GM19468 (cell line): ENCODE measurements around the gene PGAP3.
"Not testable (repeated sequence)": the region's sequence is repeated elsewhere in the genome, so short reads cannot be mapped to it uniquely, and the experiment has no call there.

Source experiments
- ATAC-seq: cut with Tn5 transposase; IDR thresholded peaks from one replicate; pipeline ENCODE4 v1.9.1; 2021; ENCODE audit warnings: mild to moderate bottlenecking, moderate library complexity, moderate number of reproducible peaks; ENCODE audit not compliant: unreplicated experiment; ENCODE audit errors: extremely low read depth

The PGAP3 gene

DNA sequence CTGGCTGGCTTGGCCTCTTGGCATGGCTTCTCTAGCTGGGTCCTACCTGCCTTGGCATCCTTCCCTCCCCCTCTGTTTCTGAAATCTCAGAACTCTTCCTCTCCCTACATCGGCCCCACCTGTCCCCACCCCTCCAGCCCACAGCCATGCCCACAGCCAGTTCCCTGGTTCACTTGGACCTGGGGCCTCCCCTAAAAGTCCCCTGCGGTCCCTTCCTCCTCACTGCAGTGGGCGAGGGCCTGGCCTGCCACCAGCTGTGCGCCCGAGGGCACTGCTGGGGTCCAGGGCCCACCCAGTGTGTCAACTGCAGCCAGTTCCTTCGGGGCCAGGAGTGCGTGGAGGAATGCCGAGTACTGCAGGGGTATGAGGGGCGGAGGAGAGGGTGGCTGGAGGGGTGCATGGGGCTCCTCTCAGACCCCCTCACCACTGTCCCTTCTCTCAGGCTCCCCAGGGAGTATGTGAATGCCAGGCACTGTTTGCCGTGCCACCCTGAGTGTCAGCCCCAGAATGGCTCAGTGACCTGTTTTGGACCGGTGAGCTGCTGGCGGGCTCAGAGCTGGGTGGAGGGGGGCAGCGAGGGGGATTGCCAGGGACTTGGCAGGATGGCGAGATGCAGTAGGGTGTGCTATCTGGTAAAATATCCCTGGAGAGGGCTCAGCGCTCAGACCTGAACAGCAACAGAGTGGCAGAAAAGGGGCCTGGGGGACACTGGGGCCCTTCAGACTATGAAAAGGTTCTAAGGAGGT, 28.4 kb upstream of the PGAP3 start:
- ATAC-seq: no peak

- no peak for ATAC-seq
Observed at GRCh38 chr17:39715375-39716072, 27.7 kb upstream of the PGAP3 start.

GRCh38 chr17:39714234-39714633, 26.4 kb upstream of the PGAP3 start:
- no peak for ATAC-seq

GRCh38 chr17:39711851-39712250, 24.0 kb upstream of the PGAP3 start:
- no peak for ATAC-seq

DNA sequence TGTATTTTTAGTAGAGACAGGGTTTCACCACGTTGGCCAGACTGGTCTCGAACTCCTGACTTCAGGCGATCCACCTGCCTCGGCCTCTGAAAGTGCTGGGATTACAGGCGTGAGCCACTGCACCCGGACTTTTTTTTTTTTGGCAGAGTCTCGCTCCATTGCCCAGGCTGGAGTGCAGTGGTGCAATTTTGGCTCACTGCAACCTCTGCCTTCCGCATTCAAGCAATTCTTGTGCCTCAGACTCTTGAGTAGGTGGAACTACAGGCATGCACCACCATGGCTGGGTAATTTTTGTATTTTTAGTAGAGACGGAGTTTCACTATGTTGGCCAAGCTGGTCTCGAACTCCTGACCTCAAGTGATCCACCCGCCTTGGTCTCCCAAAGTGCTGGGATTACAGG, 23.2 kb upstream of the PGAP3 start:
- ATAC-seq: not testable (repeated sequence)

GRCh38 chr17:39709998-39710964, 22.4 kb upstream of the PGAP3 start:
- no peak for ATAC-seq

- no peak for ATAC-seq
Observed at GRCh38 chr17:39709319-39709997, 21.6 kb upstream of the PGAP3 start.

GRCh38 chr17:39706921-39707337, 19.1 kb upstream of the PGAP3 start:
- no peak for ATAC-seq

DNA sequence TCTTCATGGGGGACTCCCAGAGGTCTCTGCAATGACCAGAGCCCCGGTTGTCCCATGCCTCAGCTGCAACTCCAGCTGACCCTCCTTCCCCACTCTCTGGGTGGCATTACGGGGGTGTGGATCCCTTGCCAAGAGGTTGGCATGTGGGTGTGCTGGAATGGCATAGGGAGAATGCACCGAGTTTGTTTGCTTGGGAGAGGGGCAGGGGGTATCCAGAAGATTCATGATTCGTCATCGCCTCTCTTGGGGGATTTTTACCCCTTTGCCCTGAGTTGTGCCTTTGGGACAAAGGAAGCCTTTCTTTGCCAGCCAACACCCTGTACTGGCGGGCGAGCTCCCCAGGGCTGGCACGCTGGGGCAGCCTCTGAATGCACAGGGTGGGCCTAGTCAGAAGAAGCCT, 18.5 kb upstream of the PGAP3 start:
- ATAC-seq: no peak

DNA sequence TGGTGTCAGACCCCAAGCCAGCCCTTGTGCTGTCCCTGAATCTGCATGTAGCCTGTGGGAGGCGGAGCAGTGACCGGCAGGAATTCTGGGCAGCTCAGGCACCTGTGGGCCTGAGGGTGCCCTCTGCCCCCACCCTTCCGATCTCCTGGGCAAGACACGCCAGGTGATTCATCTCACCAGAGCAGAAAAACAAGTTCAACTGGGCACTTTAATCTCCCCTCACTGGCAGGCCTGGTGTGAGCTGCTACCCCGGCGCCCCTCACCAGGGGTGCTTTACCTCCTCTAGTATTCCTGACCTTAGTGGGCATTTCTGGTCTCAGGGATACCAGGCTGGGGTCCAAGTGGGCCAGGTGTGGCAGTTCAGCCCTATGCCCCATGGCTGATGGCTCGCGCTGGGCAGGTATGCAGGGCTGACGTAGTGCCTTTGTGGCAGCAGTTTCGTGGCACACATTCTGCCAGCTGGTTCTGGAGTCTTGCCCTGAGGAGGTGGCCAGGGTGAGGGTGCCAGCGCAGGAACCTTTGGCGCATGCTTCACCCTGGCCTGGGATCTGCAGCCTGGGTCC, 18.0 kb upstream of the PGAP3 start:
- no peak for ATAC-seq

- no peak for ATAC-seq
Observed at GRCh38 chr17:39704821-39705551, 17.1 kb upstream of the PGAP3 start.

GRCh38 chr17:39703913-39704312, 16.1 kb upstream of the PGAP3 start:
- no peak for ATAC-seq

DNA sequence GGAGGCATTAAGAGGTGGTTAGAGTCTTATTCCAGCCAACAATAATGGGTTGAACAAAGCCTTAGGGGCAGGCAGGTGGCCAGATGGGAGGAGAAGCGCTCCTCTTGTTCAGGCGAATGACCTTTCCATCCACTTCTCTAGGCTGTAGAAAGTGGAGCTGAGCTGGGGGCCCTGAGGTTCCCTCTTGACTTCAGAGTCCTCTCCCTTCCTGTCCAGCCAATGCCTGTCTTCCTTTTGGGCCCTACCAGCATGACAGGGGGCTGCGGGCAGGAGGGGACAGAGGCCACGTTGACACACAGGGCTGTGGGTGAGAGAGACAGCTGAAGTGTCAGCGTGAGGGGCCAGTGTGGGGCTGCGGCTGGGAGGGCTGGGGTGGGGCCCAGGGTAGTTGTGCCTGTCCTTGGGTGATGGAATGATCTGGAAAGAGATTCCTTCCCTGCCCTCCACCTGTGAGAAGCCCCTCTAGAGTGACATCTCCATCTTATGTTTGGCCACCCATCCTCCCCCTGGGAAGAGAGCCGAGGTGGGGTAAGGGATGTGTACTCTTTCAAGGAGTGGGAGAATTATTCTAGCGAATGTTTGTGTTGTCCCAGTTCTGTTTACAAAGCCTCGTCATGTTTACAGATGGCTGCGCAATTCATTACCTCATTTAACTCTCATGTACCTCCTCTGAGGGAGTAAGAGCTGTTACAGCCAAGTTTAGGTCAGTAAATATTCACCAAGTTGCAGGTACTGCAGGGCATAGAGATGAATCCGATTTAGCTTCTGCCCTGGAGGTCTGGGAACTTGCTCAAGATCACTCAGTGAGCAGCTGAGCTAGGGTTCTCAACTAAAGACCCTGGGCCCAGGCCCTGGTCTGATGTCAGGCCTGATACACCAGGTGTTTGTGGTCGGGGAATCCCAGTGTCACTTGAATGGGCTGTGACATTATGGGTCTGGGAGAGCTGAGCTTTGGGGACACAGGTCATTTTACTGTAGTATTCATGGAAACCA, 15.3 kb upstream of the PGAP3 start:
- ATAC-seq: no peak

- ATAC-seq: no peak
Observed at GRCh38 chr17:39701784-39702422, 14.0 kb upstream of the PGAP3 start.

DNA sequence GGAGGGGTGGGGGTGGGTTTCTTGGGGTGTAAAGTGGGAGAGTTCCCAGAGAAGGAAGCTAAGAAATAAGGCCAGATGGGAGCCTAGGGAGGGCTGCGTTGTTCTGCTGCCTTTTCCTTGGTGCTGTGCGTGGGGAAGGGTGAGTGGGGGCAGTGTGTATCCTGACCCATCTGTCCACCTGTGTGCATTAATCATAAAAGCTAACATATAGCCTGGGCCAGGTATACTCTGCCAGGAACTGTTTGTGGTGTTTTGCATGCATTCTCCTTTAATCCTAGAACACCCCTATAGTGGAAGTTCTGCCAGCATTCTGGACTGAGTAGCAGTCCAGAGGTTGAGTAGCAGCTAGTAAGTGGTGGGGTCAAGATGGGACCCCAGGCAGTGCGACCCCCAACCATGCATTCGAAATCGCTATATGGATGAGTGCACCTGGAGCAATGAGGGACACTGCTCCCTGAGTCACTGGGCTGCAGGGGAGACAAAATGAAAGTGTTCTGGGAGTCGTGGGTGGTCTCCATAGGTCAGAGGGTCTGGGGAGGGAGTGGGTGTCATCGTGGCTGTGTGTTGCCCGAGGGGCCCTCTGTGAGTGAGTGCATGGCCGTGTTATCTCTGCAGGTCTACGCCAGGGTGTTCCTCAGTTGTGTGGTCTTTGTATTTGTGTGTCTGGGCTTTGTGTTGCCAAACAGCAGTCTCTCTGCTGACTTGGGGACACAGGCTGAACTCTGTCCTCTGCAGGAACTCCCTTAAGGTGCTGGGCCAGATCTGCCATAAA, 13.3 kb upstream of the PGAP3 start:
- no peak for ATAC-seq

GRCh38 chr17:39700148-39700987, 12.5 kb upstream of the PGAP3 start:
- no peak for ATAC-seq
